Measurements from ENCODE around the gene TCL1B.

The TCL1B gene

DNA sequence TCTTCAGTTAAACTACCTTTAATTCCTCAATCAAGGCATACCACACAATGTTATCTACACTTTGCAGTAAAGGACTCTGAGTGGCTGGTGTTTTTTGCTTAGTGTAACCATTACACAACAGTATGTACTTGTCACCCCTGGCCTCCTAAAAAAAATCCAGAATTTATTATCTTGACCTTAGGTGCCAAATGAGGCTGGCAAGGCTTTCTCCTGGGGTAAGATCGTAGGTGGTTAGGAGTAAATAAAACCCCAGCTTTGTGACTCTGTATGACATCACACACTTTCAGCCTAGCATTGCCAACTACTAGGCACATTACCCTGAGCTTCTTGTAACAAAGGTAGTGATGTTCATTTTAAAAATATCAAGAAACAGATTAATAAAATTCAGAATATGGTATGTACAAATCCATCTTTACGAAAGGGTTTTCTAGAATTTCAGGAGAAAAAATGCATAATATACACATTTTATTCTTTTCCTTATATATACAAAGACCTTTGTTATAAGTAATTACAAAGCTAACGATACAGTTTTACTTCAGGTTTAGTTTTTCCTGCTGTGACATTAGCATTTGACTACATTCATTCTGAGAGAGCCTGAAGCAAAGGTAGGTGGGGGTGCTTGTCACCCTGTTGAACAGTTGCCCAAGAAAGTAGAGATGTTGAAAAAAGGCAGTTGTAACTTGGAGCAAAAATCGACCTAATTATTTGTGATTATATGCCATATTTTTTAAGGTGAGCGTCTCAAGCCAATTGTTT lies 14.2 kb downstream of the TCL1B start:
- H2BK120ac ChIP-seq (ENCODE audit: low read depth, low read length) = no peak overlapping the region
- H3K27ac ChIP-seq (ENCODE audit: low read length, poor library complexity, severe bottlenecking) = no peak overlapping the region
- H3K9ac ChIP-seq (ENCODE audit: low read length) = no peak overlapping the region
- no peaks in the 10 kb centered on the region for H3K79me1 ChIP-seq (replicated peaks; ENCODE audit: low read length, poor library complexity, severe bottlenecking)
- no peak overlapping the region for H3K18ac ChIP-seq (ENCODE audit: low read depth in 1 of 2, low read length in 2 of 2)
- 50% methylated on average over 2 of the region's 5 CpGs for WGBS
- H3K36me3 ChIP-seq (ENCODE audit: control insufficient read depth in 1 of 2, insufficient read depth in 2 of 2, low read depth in 1 of 2, low read length in 2 of 2) = no peaks in the 10 kb centered on the region
- no peak overlapping the region for H3K4ac ChIP-seq (ENCODE audit: low read depth in 1 of 2, low read length in 2 of 2)
- H3K4me2 ChIP-seq (ENCODE audit: low read length, poor library complexity, severe bottlenecking) = no peak overlapping the region
- no peak overlapping the region for H2AK5ac ChIP-seq (ENCODE audit: low read length, severe bottlenecking)
- H2AFZ ChIP-seq (ENCODE audit: low read depth, low read length) = no peak overlapping the region
- H3K23ac ChIP-seq (ENCODE audit: low read length in 2 of 2) = no peak overlapping the region
- no peak overlapping the region for H4K91ac ChIP-seq (ENCODE audit: low read length)
- no peak overlapping the region for H2BK15ac ChIP-seq (ENCODE audit: low read depth, poor library complexity, severe bottlenecking)
- no peak overlapping the region for H4K8ac ChIP-seq (ENCODE audit: low read length)
- H2BK12ac ChIP-seq (ENCODE audit: low read length in 2 of 2) = no peak overlapping the region
- no peak overlapping the region for H3K4me3 ChIP-seq (ENCODE audit: insufficient read depth in 1 of 2, low read depth in 1 of 2, low read length in 2 of 2)
- H3K9me3 ChIP-seq (ENCODE audit: control insufficient read depth, low read length) = no peaks in the 10 kb centered on the region
- no peaks in the 10 kb centered on the region for H3K4me1 ChIP-seq (ENCODE audit: control insufficient read depth, insufficient read depth, low read depth, low read length)
- H3K27me3 ChIP-seq (ENCODE audit: control insufficient read depth in 1 of 2, insufficient read depth in 1 of 2, low read length in 2 of 2) = peaks cover 0 to 33% of the 10 kb centered on the region in 2 experiments
- no peak overlapping the region for H3K14ac ChIP-seq (ENCODE audit: low read length in 2 of 2)
- H2BK5ac ChIP-seq (ENCODE audit: low read depth, low read length, poor library complexity, severe bottlenecking) = no peak overlapping the region
- DNase-seq = no peak

DNA sequence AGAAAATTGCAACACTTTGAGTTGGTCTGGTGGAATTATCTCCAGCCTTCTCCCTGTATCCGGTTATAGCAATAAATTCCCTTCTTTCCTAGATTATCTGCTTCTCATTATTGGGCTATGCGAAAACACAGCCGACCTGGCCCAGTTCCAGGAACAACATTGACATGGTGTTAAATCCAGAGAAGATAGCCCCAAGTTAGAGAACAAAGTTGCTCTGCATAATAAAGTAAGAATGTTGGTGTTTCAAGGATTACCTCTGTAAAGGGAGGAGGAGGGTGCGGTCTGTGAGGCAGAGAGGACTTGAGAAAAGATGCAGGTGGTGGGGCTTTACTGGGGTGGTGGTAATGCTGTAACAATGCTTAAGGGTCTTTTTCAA lies 15.6 kb downstream of the TCL1B start:
- Histone ChIP-seq H3K4ac (ENCODE audit: low read depth in 1 of 2, low read length in 2 of 2) (no peak overlapping the region), H4K91ac (ENCODE audit: low read length) (no peak overlapping the region), H2BK15ac (ENCODE audit: low read depth, poor library complexity, severe bottlenecking) (no peak overlapping the region), H3K9me3 (ENCODE audit: control insufficient read depth, low read length) (no peaks in the 10 kb centered on the region), H3K4me2 (ENCODE audit: low read length, poor library complexity, severe bottlenecking) (no peak overlapping the region), H2AK5ac (ENCODE audit: low read length, severe bottlenecking) (no peak overlapping the region), H2BK120ac (ENCODE audit: low read depth, low read length) (no peak overlapping the region), H2BK12ac (ENCODE audit: low read length in 2 of 2) (no peak overlapping the region), H3K4me3 (ENCODE audit: insufficient read depth in 1 of 2, low read depth in 1 of 2, low read length in 2 of 2) (no peak overlapping the region), H3K79me1 (replicated peaks; ENCODE audit: low read length, poor library complexity, severe bottlenecking) (no peaks in the 10 kb centered on the region), H3K9ac (ENCODE audit: low read length) (no peak overlapping the region), H3K27ac (ENCODE audit: low read length, poor library complexity, severe bottlenecking) (no peak overlapping the region), H3K27me3 (ENCODE audit: control insufficient read depth in 1 of 2, insufficient read depth in 1 of 2, low read length in 2 of 2) (peaks cover 0 to 33% of the 10 kb centered on the region in 2 experiments), H2BK5ac (ENCODE audit: low read depth, low read length, poor library complexity, severe bottlenecking) (no peak overlapping the region), H4K8ac (ENCODE audit: low read length) (no peak overlapping the region), H3K14ac (ENCODE audit: low read length in 2 of 2) (no peak overlapping the region), H3K4me1 (ENCODE audit: control insufficient read depth, insufficient read depth, low read depth, low read length) (no peaks in the 10 kb centered on the region), H3K18ac (ENCODE audit: low read depth in 1 of 2, low read length in 2 of 2) (no peak overlapping the region), H2AFZ (ENCODE audit: low read depth, low read length) (no peak overlapping the region), H3K36me3 (ENCODE audit: control insufficient read depth in 1 of 2, insufficient read depth in 2 of 2, low read depth in 1 of 2, low read length in 2 of 2) (no peaks in the 10 kb centered on the region), H3K23ac (ENCODE audit: low read length in 2 of 2) (no peak overlapping the region)
- no peak for DNase-seq
- 46% methylated on average over 4 of the region's 4 CpGs for WGBS

DNA sequence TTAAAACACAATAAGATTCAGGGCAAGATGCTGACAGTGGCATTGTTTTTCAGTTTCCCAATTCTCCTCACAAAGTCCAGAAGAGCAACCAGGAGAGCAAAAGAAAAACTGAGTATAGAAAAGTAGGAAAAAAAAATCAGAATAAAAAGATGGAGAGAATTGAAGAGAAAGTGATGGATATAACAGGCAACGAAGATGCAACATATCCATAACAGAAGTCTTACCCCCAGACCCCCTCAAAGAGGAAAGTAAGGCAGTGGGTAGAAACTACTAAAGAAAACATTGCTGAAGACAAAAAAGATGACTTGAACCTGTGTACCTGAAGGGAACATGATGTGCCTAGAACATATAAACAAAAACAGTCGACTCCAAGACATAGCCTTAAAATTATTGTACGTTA lies 17.1 kb downstream of the TCL1B start:
- no peak overlapping the region for H3K4me3 ChIP-seq (ENCODE audit: insufficient read depth in 1 of 2, low read depth in 1 of 2, low read length in 2 of 2)
- H3K4me1 ChIP-seq (ENCODE audit: control insufficient read depth, insufficient read depth, low read depth, low read length) = no peaks in the 10 kb centered on the region
- H2BK12ac ChIP-seq (ENCODE audit: low read length in 2 of 2) = no peak overlapping the region
- H3K9me3 ChIP-seq (ENCODE audit: control insufficient read depth, low read length) = no peaks in the 10 kb centered on the region
- no peak overlapping the region for H4K91ac ChIP-seq (ENCODE audit: low read length)
- H3K14ac ChIP-seq (ENCODE audit: low read length in 2 of 2) = no peak overlapping the region
- no peaks in the 10 kb centered on the region for H3K79me1 ChIP-seq (replicated peaks; ENCODE audit: low read length, poor library complexity, severe bottlenecking)
- H2AFZ ChIP-seq (ENCODE audit: low read depth, low read length) = no peak overlapping the region
- H3K27me3 ChIP-seq (ENCODE audit: control insufficient read depth in 1 of 2, insufficient read depth in 1 of 2, low read length in 2 of 2) = peaks cover 0 to 24% of the 10 kb centered on the region in 2 experiments
- no peak overlapping the region for H2BK15ac ChIP-seq (ENCODE audit: low read depth, poor library complexity, severe bottlenecking)
- H2BK5ac ChIP-seq (ENCODE audit: low read depth, low read length, poor library complexity, severe bottlenecking) = no peak overlapping the region
- H2AK5ac ChIP-seq (ENCODE audit: low read length, severe bottlenecking) = no peak overlapping the region
- WGBS = no CpG with 5 or more reads among the region's 3 CpGs
- H3K4ac ChIP-seq (ENCODE audit: low read depth in 1 of 2, low read length in 2 of 2) = no peak overlapping the region
- no peak overlapping the region for H2BK120ac ChIP-seq (ENCODE audit: low read depth, low read length)
- no peak overlapping the region for H3K9ac ChIP-seq (ENCODE audit: low read length)
- no peak overlapping the region for H3K18ac ChIP-seq (ENCODE audit: low read depth in 1 of 2, low read length in 2 of 2)
- H3K27ac ChIP-seq (ENCODE audit: low read length, poor library complexity, severe bottlenecking) = no peak overlapping the region
- H3K4me2 ChIP-seq (ENCODE audit: low read length, poor library complexity, severe bottlenecking) = no peak overlapping the region
- H3K23ac ChIP-seq (ENCODE audit: low read length in 2 of 2) = no peak overlapping the region
- no peak overlapping the region for H4K8ac ChIP-seq (ENCODE audit: low read length)
- no peak for DNase-seq
- H3K36me3 ChIP-seq (ENCODE audit: control insufficient read depth in 1 of 2, insufficient read depth in 2 of 2, low read depth in 1 of 2, low read length in 2 of 2) = no peaks in the 10 kb centered on the region

DNA sequence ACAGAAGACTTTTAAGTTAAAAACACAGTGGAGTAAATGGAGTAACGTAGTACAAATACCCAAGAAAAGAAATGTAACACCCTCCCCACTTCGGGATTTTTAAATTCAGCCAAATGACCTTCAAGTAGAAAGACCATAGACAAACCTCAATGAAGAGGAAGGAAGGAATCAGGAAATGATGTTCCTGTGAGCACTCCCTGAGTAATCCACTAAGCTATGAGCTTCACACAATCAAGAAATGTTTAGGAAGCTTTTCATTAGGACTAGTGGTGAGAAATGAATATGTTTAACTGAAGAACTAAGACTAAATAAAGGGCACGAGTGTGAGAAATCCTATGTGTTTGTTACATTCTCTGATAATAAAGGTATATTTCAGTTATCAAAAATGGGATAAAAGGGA lies 17.6 kb downstream of the TCL1B start:
- Histone ChIP-seq H3K27me3 (ENCODE audit: control insufficient read depth in 1 of 2, insufficient read depth in 1 of 2, low read length in 2 of 2) (peaks cover 0 to 26% of the 10 kb centered on the region in 2 experiments), H3K9me3 (ENCODE audit: control insufficient read depth, low read length) (no peaks in the 10 kb centered on the region), H2BK15ac (ENCODE audit: low read depth, poor library complexity, severe bottlenecking) (no peak overlapping the region), H2BK12ac (ENCODE audit: low read length in 2 of 2) (no peak overlapping the region), H2BK120ac (ENCODE audit: low read depth, low read length) (no peak overlapping the region), H4K91ac (ENCODE audit: low read length) (no peak overlapping the region), H3K23ac (ENCODE audit: low read length in 2 of 2) (no peak overlapping the region), H3K4ac (ENCODE audit: low read depth in 1 of 2, low read length in 2 of 2) (no peak overlapping the region), H3K14ac (ENCODE audit: low read length in 2 of 2) (no peak overlapping the region), H3K4me3 (ENCODE audit: insufficient read depth in 1 of 2, low read depth in 1 of 2, low read length in 2 of 2) (no peak overlapping the region), H2AFZ (ENCODE audit: low read depth, low read length) (no peak overlapping the region), H3K36me3 (ENCODE audit: control insufficient read depth in 1 of 2, insufficient read depth in 2 of 2, low read depth in 1 of 2, low read length in 2 of 2) (no peaks in the 10 kb centered on the region), H3K18ac (ENCODE audit: low read depth in 1 of 2, low read length in 2 of 2) (no peak overlapping the region), H3K4me2 (ENCODE audit: low read length, poor library complexity, severe bottlenecking) (no peak overlapping the region), H4K8ac (ENCODE audit: low read length) (no peak overlapping the region), H2AK5ac (ENCODE audit: low read length, severe bottlenecking) (no peak overlapping the region), H3K9ac (ENCODE audit: low read length) (no peak overlapping the region), H3K4me1 (ENCODE audit: control insufficient read depth, insufficient read depth, low read depth, low read length) (no peaks in the 10 kb centered on the region), H3K27ac (ENCODE audit: low read length, poor library complexity, severe bottlenecking) (no peak overlapping the region), H2BK5ac (ENCODE audit: low read depth, low read length, poor library complexity, severe bottlenecking) (no peak overlapping the region), H3K79me1 (replicated peaks; ENCODE audit: low read length, poor library complexity, severe bottlenecking) (no peaks in the 10 kb centered on the region)
- 73% methylated on average over 1 of the region's 3 CpGs for WGBS
- DNase-seq = no peak
